CD4-positive, CD25-positive, alpha-beta regulatory T cell (primary cell): Measurements from ENCODE around the gene SH3GL1. TPM values are rescaled to one million over a fixed set of nuclear protein-coding genes. Genes with fewer than 3 reads are reported as not detected.

Source experiments
- ATAC-seq, 2 donors: fragments of 150-1000 bp; cut with Tn5 transposase; one replicate each; pipeline ENCODE4 v1.10.0; 2021; ENCODE audit warnings: low read depth in 2 of 2, moderate number of reproducible peaks in 2 of 2, moderate library complexity in 1 of 2
- DNase-seq, 3 donors: peaks; one replicate each; pipeline versions ENCODE4 v3.0.0 to v3.0.0-alpha.2; 2012 to 2022; ENCODE audit warnings: mixed read lengths in 1 of 3
- H3K27ac ChIP-seq: one replicate; pipeline ENCODE4 v1.7.0; 2013; ENCODE audit warnings: mild to moderate bottlenecking, low read length; ENCODE audit not compliant: insufficient read depth, poor library complexity, severe bottlenecking
- H3K27me3 ChIP-seq: one replicate; pipeline ENCODE4 v1.7.0; 2013; ENCODE audit warnings: low read length; ENCODE audit not compliant: control insufficient read depth, insufficient read depth
- H3K36me3 ChIP-seq: one replicate; pipeline ENCODE4 v1.7.0; 2013; ENCODE audit warnings: mild to moderate bottlenecking, low read length, moderate library complexity; ENCODE audit not compliant: control insufficient read depth, insufficient read depth
- H3K4me1 ChIP-seq: 2 replicates; pipeline ENCODE4 v1.7.0; 2013; ENCODE audit warnings: mild to moderate bottlenecking, low read length; ENCODE audit not compliant: insufficient read depth, control insufficient read depth, poor library complexity, severe bottlenecking
- H3K4me3 ChIP-seq: one replicate; pipeline ENCODE4 v1.7.0; 2013; ENCODE audit warnings: low read depth, mild to moderate bottlenecking, low read length, moderate library complexity
- H3K9me3 ChIP-seq, 2 experiments: 1 replicate in 1 of 2; 2 replicates in 1 of 2; pipeline ENCODE4 v1.7.0; 2013; ENCODE audit warnings: low read length in 2 of 2, mild to moderate bottlenecking in 1 of 2, moderate library complexity in 1 of 2; ENCODE audit not compliant: control insufficient read depth in 2 of 2
- H3K27ac Mint-ChIP-seq, 3 donors: one replicate each; pipeline ENCODE4 v1.8.0; 2020 to 2022; ENCODE audit warnings: mild to moderate bottlenecking in 3 of 3, mixed read lengths in 3 of 3, moderate library complexity in 2 of 3
- H3K27me3 Mint-ChIP-seq: one replicate; pipeline ENCODE4 v1.8.0; 2022; ENCODE audit warnings: mild to moderate bottlenecking, mixed read lengths
- H3K36me3 Mint-ChIP-seq: one replicate; pipeline ENCODE4 v1.8.0; 2020; ENCODE audit warnings: mixed read lengths
- H3K4me1 Mint-ChIP-seq, 4 donors: one replicate each; pipeline ENCODE4 v1.8.0; 2020 to 2022; ENCODE audit warnings: mixed read lengths in 4 of 4, mild to moderate bottlenecking in 1 of 4
- H3K4me3 Mint-ChIP-seq, 4 donors: one replicate each; pipeline ENCODE4 v1.8.0; 2020 to 2022; ENCODE audit warnings: mild to moderate bottlenecking in 4 of 4, mixed read lengths in 4 of 4, moderate library complexity in 3 of 4
- H3K9me3 Mint-ChIP-seq, 7 donors: one replicate each; pipeline ENCODE4 v1.8.0; 2020 to 2022; ENCODE audit warnings: mixed read lengths in 7 of 7, mild to moderate bottlenecking in 3 of 7, moderate library complexity in 2 of 7
- polyA plus RNA-seq, 4 donors: library from polyadenylated mRNA; unstranded; fragments of 300-500 nt; fragmentation: Illumina TruSeq; gene quantifications; one replicate each; pipeline ENCODE4 v1.2.3, GENCODE V29; 2021
- total RNA-seq: library from RNA; stranded (reverse); gene quantifications from one replicate; pipeline ENCODE4 v1.2.3, GENCODE V29; 2022

Gene SH3GL1
- total and polyA plus RNA-seq, 5 donors from 2014 or later: 13.4 to 54.0 (median 18.1) TPM

DNA sequence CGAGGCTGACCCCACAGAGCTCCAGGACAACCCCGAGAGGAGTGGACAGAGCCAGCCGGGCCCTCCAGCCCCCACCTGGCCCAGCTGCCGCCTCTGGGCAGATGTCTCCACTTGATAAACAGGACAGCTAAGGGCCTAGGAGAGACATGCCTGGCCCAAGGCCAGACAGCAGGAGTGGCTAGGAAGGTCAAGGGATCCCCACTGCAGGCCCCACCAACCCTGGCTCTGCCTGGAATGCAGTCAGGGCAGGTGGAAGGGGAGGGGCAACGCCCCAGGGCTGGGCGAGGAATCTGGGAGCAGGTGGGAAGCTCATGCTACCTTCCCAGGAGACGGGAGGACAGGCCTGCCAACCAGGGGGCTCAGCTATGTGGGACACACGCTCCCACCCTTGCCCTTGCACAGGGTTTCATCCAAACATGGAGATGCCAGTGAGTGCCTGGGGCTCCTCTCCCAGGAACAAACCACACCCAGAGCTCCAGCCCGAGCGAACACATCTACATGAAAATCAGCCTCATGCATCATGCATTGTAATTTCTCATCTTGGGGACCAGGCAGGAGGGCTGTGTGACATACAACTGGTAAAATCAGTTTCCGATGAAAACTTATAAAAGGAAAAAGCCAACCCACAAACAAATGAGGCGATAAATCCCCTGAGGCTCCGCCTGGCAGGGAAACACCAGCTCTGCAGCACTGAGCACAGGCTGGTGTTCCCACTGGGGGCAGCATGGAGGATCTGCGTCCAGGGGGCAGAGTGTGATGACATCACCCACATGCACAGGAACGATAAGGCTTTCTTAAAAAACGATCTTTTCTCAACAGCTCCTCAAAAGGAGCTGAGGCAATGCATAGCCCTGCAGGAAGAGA, 25.0 kb downstream of the SH3GL1 start:
- Mint-ChIP-seq H3K27ac (peak overlapping the region in 1 of 3 donors; percentile 62), H3K4me3 (peak overlapping the region in 2 of 4 donors; percentile 25 to 52), H3K36me3 (peaks cover 5% of the 10 kb centered on the region), H3K9me3 (no peaks in the 10 kb centered on the region), H3K27me3 (no peaks in the 10 kb centered on the region), H3K4me1 (peaks cover 4 to 74% (median 26%) of the 10 kb centered on the region in 4 donors)
- no peak overlapping the region for H3K27ac ChIP-seq
- ATAC-seq: no peak
- no peak for DNase-seq
- H3K4me3 ChIP-seq: no peak overlapping the region
- no peaks in the 10 kb centered on the region for H3K9me3 ChIP-seq
- no peaks in the 10 kb centered on the region for H3K27me3 ChIP-seq
- peaks cover 4% of the 10 kb centered on the region for H3K36me3 ChIP-seq
- peaks cover 69% of the 10 kb centered on the region for H3K4me1 ChIP-seq

- ATAC-seq: no peak
- H3K4me1 ChIP-seq: peaks cover 69% of the 10 kb centered on the region
- H3K4me1 Mint-ChIP-seq: peaks cover 0 to 72% (median 21%) of the 10 kb centered on the region in 4 donors
Observed at GRCh38 chr19:4374498-4375163, 25.7 kb downstream of the SH3GL1 start.

DNA sequence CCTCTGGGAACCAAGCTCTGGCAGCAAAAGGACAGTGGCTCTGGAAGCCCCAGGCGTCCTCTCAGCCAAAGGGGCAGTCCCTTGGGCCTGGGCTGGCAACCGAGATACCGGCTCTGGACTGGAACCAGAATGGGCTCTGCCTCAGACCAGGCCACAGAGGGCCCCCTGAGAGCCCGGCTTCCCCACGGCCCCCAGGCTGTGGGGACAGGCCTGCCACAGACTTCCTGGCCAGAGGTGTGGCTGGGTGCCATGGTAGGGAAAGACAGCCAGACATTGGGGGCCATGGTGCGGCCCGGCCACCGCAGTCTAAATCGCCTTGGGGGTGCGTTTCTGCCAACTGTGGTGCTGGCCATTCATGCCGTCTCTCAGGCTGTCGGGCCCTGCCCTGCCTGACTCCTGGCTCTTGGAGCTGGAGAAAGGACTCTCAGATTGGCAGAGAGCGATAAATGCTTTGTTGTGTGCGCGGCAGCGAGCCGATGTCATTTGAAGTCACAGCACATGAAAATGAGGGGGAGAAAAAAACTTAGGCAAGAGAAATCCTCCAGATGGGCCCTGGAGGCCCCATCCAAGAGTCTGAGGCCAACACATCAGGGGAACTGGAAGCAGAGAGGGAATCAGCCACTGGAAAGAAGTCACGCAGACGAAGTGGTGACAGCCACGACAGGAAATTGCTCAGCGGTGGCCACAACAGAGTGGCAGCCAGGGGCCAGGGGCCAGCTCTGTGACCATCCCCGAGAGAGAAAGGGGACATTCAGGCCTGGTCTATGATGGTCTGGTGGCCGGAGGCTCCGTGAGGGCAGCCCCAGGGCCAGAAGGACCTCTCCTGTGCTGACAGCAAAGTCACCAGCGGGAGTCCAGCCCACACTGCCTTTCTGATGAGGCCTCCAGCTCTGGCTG, 26.5 kb downstream of the SH3GL1 start:
- Mint-ChIP-seq H3K4me3 (no peak overlapping the region), H3K27ac (peak overlapping the region in 1 of 3 donors; percentile 59), H3K27me3 (no peaks in the 10 kb centered on the region), H3K9me3 (no peaks in the 10 kb centered on the region), H3K36me3 (no peaks in the 10 kb centered on the region), H3K4me1 (peaks cover 0 to 70% (median 20%) of the 10 kb centered on the region in 4 donors)
- Histone ChIP-seq H3K4me1 (peaks cover 69% of the 10 kb centered on the region), H3K36me3 (peaks cover 4% of the 10 kb centered on the region), H3K9me3 (no peaks in the 10 kb centered on the region), H3K4me3 (no peak overlapping the region), H3K27ac (no peak overlapping the region), H3K27me3 (no peaks in the 10 kb centered on the region)
- DNase-seq (no peak), ATAC-seq (no peak)

More at GRCh38 chr19:4374498-4375163, 25.7 kb downstream of the SH3GL1 start:
- H3K27ac ChIP-seq: no peak overlapping the region
- no peak for DNase-seq
- no peak overlapping the region for H3K27ac Mint-ChIP-seq
- no peaks in the 10 kb centered on the region for H3K27me3 ChIP-seq
- no peak overlapping the region for H3K4me3 Mint-ChIP-seq
- H3K36me3 ChIP-seq: peaks cover 4% of the 10 kb centered on the region
- H3K36me3 Mint-ChIP-seq: peaks cover 3% of the 10 kb centered on the region
- H3K9me3 ChIP-seq: no peaks in the 10 kb centered on the region
- no peak overlapping the region for H3K4me3 ChIP-seq
- H3K9me3 Mint-ChIP-seq: no peaks in the 10 kb centered on the region
- H3K27me3 Mint-ChIP-seq: no peaks in the 10 kb centered on the region

DNA sequence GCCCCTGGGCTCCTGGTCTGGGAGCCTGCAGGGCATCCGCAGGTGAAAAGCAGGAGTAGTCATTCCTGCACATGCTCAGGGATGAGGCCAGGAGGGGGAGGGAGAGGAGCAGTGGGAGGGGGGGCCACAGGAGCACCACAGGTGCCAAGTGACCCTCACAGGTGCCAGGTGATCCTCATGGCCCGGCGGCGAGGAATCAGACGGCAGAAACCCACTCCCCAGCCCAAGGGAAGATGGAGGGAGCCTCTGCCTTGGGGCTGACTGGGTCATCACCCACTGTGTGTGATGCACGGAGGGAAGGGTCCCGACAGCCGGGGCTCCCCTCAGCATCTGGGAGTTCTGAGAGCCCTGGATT, 27.4 kb downstream of the SH3GL1 start:
- Mint-ChIP-seq H3K27me3 (no peaks in the 10 kb centered on the region), H3K4me1 (peaks cover 0 to 71% (median 24%) of the 10 kb centered on the region in 4 donors), H3K9me3 (no peaks in the 10 kb centered on the region), H3K4me3 (no peak overlapping the region), H3K27ac (no peak overlapping the region), H3K36me3 (no peaks in the 10 kb centered on the region)
- Histone ChIP-seq H3K4me1 (peaks cover 71% of the 10 kb centered on the region), H3K9me3 (no peaks in the 10 kb centered on the region), H3K36me3 (peaks cover 4% of the 10 kb centered on the region), H3K4me3 (no peak overlapping the region), H3K27ac (no peak overlapping the region), H3K27me3 (no peaks in the 10 kb centered on the region)
- DNase-seq (no peak), ATAC-seq (no peak)

DNA sequence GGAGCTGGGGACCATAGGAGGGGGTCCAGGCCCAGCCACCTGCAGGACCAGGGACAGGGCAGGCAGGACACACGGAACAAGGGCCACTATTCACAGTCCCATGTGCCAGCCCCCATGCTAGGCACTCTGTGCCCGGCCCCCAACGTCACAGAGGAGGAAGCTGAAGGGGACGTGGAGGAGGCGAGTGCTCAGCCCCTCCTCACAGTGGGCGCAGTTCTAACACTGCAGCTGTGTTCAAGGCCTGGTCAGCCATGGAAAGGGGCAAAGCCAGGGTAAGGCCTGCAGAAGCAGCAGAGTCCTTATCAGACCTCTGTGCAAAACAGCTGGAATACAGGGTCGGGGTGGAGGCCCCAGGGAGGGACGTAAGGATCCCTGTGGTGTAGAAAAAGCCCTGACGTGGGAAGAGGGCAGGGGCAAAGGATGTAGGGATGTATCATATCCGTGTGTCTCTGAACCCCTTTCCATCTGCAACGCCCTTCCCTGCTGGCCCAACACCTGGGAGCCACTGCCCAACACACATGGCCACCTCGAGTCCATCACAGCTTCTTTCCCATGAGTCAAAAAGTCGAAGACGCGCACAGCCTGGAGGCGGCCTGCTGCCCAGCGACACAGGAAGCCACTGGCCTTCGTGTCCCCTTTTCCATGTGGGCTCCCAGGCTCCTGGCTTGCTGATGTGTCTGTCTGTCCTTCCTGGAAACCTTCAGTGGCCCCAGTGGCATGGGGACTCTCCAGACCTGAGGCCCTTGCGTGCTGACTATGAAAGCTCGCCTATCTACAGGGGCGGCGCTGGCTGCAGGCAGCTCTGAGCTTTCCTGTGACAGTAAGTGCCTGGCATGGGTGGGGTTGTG, 28.0 kb downstream of the SH3GL1 start:
- Histone ChIP-seq H3K27ac (no peak overlapping the region), H3K36me3 (peaks cover 2% of the 10 kb centered on the region)
- peak overlapping the region in 1 of 4 donors; percentile 27 for H3K4me3 Mint-ChIP-seq

GRCh38 chr19:4371247-4372164, 28.8 kb downstream of the SH3GL1 start:
- Mint-ChIP-seq H3K27ac (peak overlapping the region; percentile 41 to 86 (median 75)), H3K4me3 (peak overlapping the region in 1 of 4 donors; percentile 27), H3K4me1 (peaks cover 0 to 65% (median 23%) of the 10 kb centered on the region in 4 donors), H3K9me3 (no peaks in the 10 kb centered on the region), H3K27me3 (no peaks in the 10 kb centered on the region), H3K36me3 (no peaks in the 10 kb centered on the region)
- Histone ChIP-seq H3K9me3 (no peaks in the 10 kb centered on the region), H3K27me3 (no peaks in the 10 kb centered on the region), H3K36me3 (peaks cover 2% of the 10 kb centered on the region), H3K27ac (peak overlapping the region; percentile 86), H3K4me1 (peaks cover 60% of the 10 kb centered on the region), H3K4me3 (no peak overlapping the region)
- no peak for DNase-seq
- no peak for ATAC-seq

More for the DNA sequence above, 28.0 kb downstream of the SH3GL1 start:
- peaks cover 67% of the 10 kb centered on the region for H3K4me1 ChIP-seq
- H3K36me3 Mint-ChIP-seq: no peaks in the 10 kb centered on the region
- H3K4me1 Mint-ChIP-seq: peaks cover 0 to 70% (median 24%) of the 10 kb centered on the region in 4 donors
- peak overlapping the region in 2 of 3 donors; percentile 41 to 59 for H3K27ac Mint-ChIP-seq
- no peaks in the 10 kb centered on the region for H3K27me3 Mint-ChIP-seq
- H3K27me3 ChIP-seq: no peaks in the 10 kb centered on the region
- ATAC-seq (no peak), DNase-seq (no peak)
- H3K4me3 ChIP-seq: no peak overlapping the region
- H3K9me3 Mint-ChIP-seq: no peaks in the 10 kb centered on the region
- H3K9me3 ChIP-seq: no peaks in the 10 kb centered on the region
